Stimulated activated CD8-positive, alpha-beta memory T cell treated with anti-CD3 and anti-CD28 coated beads, Interleukin-2, amount 100 ng/mL, for 48 hours (primary cell): ENCODE measurements around the gene DNAJC2.
"Not testable (repeated sequence)": the region's sequence is repeated elsewhere in the genome, so short reads cannot be mapped to it uniquely, and the experiment has no call there.

Experiments used
- DNase-seq, 2 donors: peaks; one replicate each; pipeline ENCODE4 v3.0.0-alpha.2; 2020; ENCODE audit warnings: low read depth in 2 of 2

DNAJC2 gene

GRCh38 chr7:103341466-103341865, 3.1 kb downstream of the DNAJC2 start:
- no peak for DNase-seq

- no peak for DNase-seq
Measured at GRCh38 chr7:103338864-103339263, 5.7 kb downstream of the DNAJC2 start.

- DNase-seq, result no peak
Measured at GRCh38 chr7:103336761-103337160, 7.8 kb downstream of the DNAJC2 start.

GRCh38 chr7:103325744-103326143, 18.8 kb downstream of the DNAJC2 start:
- no peak for DNase-seq

- DNase-seq, result no peak
Measured at GRCh38 chr7:103317009-103317408, 27.6 kb downstream of the DNAJC2 start.

- no peak for DNase-seq
Measured at GRCh38 chr7:103316380-103316941, 28.1 kb downstream of the DNAJC2 start.

GRCh38 chr7:103314852-103315251, 29.7 kb downstream of the DNAJC2 start:
- no peak for DNase-seq

- DNase-seq, result no peak
Measured at GRCh38 chr7:103307503-103308231, 36.9 kb downstream of the DNAJC2 start.

GRCh38 chr7:103301441-103301840, 43.1 kb downstream of the DNAJC2 start:
- no peak for DNase-seq

- DNase-seq, result no peak
Measured at GRCh38 chr7:103299660-103300059, 44.9 kb downstream of the DNAJC2 start.

- DNase-seq, result no peak
Measured at GRCh38 chr7:103297837-103298179, 46.8 kb downstream of the DNAJC2 start.

- DNase-seq, result peak; percentile 86 to 95
Measured at GRCh38 chr7:103296901-103297836, 47.4 kb downstream of the DNAJC2 start, which contains the start of gene PMPCB. PMPCB (plus strand) TSS chr7:103297435; CDS start chr7:103297460, 25 bp downstream.

- no peak for DNase-seq
Measured at GRCh38 chr7:103293526-103293925, 51.0 kb downstream of the DNAJC2 start.

- DNase-seq, result no peak
Measured at GRCh38 chr7:103292122-103292521, 52.4 kb downstream of the DNAJC2 start.

- not testable (repeated sequence) for DNase-seq
Measured at GRCh38 chr7:103282802-103283427, 61.7 kb downstream of the DNAJC2 start.

GRCh38 chr7:103280803-103281155, 63.8 kb downstream of the DNAJC2 start:
- not testable (repeated sequence) for DNase-seq

GRCh38 chr7:103279963-103280802, 64.4 kb downstream of the DNAJC2 start:
- peak; percentile 74 to 81 for DNase-seq

- not testable (repeated sequence) for DNase-seq
Measured at GRCh38 chr7:103279636-103279962, 65.0 kb downstream of the DNAJC2 start.

- DNase-seq, result not testable (repeated sequence)
Measured at GRCh38 chr7:103278195-103278594, 66.4 kb downstream of the DNAJC2 start.

GRCh38 chr7:103274867-103275266, 69.7 kb downstream of the DNAJC2 start:
- DNase-seq, result not testable (repeated sequence)

GRCh38 chr7:103273374-103273773, 71.2 kb downstream of the DNAJC2 start:
- not testable (repeated sequence) for DNase-seq
